GM12891 (cell line): ENCODE measurements around the gene LEFTY1. TPM values are rescaled to one million over a fixed set of nuclear protein-coding genes. Genes with fewer than 3 reads are reported as not detected.
"Not testable (repeated sequence)": the region's sequence is repeated elsewhere in the genome, so short reads cannot be mapped to it uniquely, and the experiment has no call there.

Experiments
- DNase-seq: peaks from one replicate; pipeline ENCODE4 v3.0.0; 2011; ENCODE audit warnings: low spot score; ENCODE audit not compliant: insufficient read length
- FAIRE-seq: peaks from 2 replicates; lab custom pipeline; 2011; peaks lifted over from hg19 to GRCh38; lab: Jason Lieb, UNC
- PAX5 ChIP-seq: IDR thresholded peaks from 2 replicates; pipeline ENCODE4 v1.6.1; 2011; ENCODE audit warnings: low read length, moderate library complexity, mild to moderate bottlenecking; ENCODE audit not compliant: insufficient read depth, severe bottlenecking
- POLR2A ChIP-seq: IDR thresholded peaks from 2 replicates; pipeline ENCODE4 v1.6.1; 2011; ENCODE audit warnings: low read depth, low read length, control low read depth
- POLR2AphosphoS5 ChIP-seq: IDR thresholded peaks from 2 replicates; pipeline ENCODE4 v1.6.1; 2011; ENCODE audit warnings: low read depth, low read length, control low read depth
- POU2F2 ChIP-seq: IDR thresholded peaks from 2 replicates; pipeline ENCODE4 v1.6.1; 2011; ENCODE audit warnings: low read depth, mild to moderate bottlenecking, control low read depth, low read length, moderate library complexity
- SPI1 ChIP-seq: IDR thresholded peaks from 2 replicates; pipeline ENCODE4 v1.6.1; 2011; ENCODE audit warnings: low read depth, low read length, control low read depth
- TAF1 ChIP-seq: IDR thresholded peaks from 2 replicates; pipeline ENCODE4 v1.6.1; 2011; ENCODE audit warnings: low read depth, low read length, control low read depth
- polyA plus RNA-seq: library from polyadenylated mRNA; unstranded; fragments of >200 nt; gene quantifications from one replicate; pipeline ENCODE4 v1.2.1, GENCODE V29; 2012; ENCODE audit warnings: low read depth, missing spikeins, inconsistent platforms; ENCODE audit not compliant: missing spikeins

LEFTY1 gene
- 0.06 TPM for polyA plus RNA-seq

DNA sequence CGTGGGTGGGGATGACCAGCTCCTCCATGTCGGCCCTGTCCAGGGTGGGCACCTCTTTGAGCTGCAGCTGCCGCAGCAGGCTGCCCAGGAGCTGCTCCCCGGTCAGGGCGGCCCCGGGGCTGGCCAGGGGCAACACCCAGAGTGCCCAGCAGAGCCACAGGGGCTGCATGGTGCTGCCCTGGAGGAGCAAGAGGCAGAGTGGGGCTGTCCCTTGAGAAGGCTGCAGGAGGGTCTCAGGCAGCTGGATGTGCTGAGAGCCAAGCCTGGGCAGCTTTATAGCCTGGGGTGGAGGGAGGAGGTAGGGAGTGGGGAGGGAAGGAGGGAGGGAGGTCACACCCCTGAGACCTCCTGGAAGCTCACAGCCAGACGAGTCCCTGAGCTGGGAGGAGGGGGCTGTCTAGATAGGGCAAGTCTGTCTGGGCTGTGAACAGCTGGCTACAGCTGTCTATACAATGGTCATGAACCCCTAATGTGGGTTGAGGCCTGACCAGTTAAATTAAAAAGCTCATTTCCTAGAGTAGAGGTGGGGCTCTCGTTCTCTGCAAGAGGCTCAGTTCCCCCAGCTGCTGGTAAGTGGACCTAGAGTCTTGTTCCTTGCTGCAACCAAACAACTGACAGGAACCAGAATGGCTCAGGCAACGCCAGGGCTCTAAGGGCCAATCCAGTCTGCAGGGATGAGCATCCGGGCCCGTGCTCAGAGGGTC lies at the start of gene LEFTY1:
TSS of gene LEFTY1 (minus strand) at position 249 of the 704 bp plus-strand sequence. CDS start at position 169, 80 bp downstream.
- no peak for FAIRE-seq
- no peak for DNase-seq
- TF ChIP-seq POLR2AphosphoS5, result no peak
- TF ChIP-seq SPI1, result no peak
- no peak for TF ChIP-seq POU2F2
- TF ChIP-seq PAX5, result no peak
- TF ChIP-seq TAF1, result no peak
- TF ChIP-seq POLR2A, result no peak

DNA sequence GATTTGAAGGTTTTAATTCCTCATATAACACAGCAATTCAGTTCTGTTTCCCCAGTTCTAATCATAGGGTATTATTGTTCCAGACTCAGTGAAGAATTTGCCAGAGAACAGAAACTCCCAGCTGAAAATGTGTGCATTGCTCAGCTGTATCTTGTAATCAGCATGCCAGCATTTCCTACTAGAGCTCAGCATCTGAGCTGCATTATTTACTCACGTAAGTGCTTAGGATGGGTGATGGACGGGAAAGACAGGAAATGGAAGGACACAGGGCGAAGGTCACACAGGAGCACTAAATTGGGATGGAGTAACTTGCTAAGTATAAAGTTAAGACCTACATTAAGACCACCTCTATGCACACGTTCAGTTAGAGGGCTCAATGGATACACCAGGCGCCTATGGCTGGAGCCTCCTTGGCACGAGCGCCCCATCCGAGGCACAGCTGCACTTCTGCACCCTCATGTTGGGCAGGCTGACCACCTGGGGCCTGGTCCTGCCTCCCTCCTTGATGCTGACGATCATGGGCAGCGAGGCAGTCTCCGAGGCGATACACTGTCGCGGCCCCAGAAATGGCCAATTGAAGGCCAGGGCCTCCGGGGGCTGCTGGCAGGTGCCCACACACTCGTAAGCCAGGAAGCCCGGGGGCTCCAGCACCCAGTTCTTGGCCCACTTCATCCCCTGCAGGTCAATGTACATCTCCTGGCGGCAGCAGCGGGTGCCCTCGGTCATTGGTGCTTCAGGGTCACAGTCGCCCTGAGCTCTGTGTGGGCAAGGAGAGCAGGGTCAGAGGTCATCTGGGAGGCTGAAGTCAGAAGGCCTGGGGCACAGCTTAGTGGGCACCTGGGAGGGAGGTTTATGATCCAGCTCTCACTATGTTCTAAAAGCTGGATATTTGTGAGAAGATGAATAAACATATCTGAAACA lies 48.4 kb upstream of the LEFTY1 start:
- TF ChIP-seq TAF1, result no peak
- no peak for TF ChIP-seq PAX5
- TF ChIP-seq SPI1, result no peak
- TF ChIP-seq POU2F2, result no peak
- TF ChIP-seq POLR2A, result no peak
- TF ChIP-seq POLR2AphosphoS5, result no peak
- DNase-seq, result no peak
- FAIRE-seq, result no peak

DNA sequence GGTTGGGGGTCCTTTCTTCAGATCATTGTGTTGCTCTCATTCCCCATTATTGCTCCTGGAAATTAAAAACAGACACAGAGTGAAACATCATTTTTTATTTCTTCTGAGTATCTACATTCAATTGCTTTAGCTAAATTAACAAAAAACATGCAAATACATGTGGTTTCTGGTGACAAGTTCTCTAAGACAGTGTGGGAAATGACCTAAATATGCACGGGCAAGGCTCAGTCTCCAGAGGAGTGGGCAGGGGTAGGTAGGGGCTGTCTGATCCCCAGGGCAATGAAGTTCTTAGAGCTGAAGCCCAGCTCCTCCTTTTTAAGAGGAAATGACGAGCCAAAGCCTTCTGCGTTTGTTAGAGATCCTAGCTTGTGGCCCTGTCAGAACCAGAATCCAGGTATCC lies 47.6 kb upstream of the LEFTY1 start:
- DNase-seq (no peak), FAIRE-seq (no peak)
- TF ChIP-seq SPI1 (no peak), POU2F2 (no peak), POLR2A (no peak), PAX5 (no peak), POLR2AphosphoS5 (no peak), TAF1 (no peak)

GRCh38 chr1:225936086-225936485 lies 47.1 kb upstream of the LEFTY1 start:
- not testable (repeated sequence) for DNase-seq, FAIRE-seq

- TF ChIP-seq POLR2AphosphoS5 (no peak), POLR2A (no peak), POU2F2 (no peak), SPI1 (no peak), TAF1 (no peak), PAX5 (no peak)
- FAIRE-seq (peak; percentile 64), DNase-seq (no peak)
Measured at GRCh38 chr1:225934711-225935110, 45.8 kb upstream of the LEFTY1 start.

- DNase-seq (no peak), FAIRE-seq (no peak)
- TF ChIP-seq POLR2AphosphoS5 (no peak), PAX5 (no peak), TAF1 (no peak), POU2F2 (no peak), SPI1 (no peak), POLR2A (no peak)
Measured at GRCh38 chr1:225933072-225933471, 44.1 kb upstream of the LEFTY1 start.

GRCh38 chr1:225931270-225932136 lies 42.6 kb upstream of the LEFTY1 start:
- no peak for FAIRE-seq
- DNase-seq, result no peak

GRCh38 chr1:225930566-225930965 lies 41.6 kb upstream of the LEFTY1 start:
- DNase-seq (no peak), FAIRE-seq (no peak)
- no peak for TF ChIP-seq POLR2A
- no peak for TF ChIP-seq PAX5
- no peak for TF ChIP-seq SPI1
- no peak for TF ChIP-seq POLR2AphosphoS5
- no peak for TF ChIP-seq POU2F2
- TF ChIP-seq TAF1, result no peak

More at GRCh38 chr1:225931270-225932136, 42.6 kb upstream of the LEFTY1 start:
- TF ChIP-seq TAF1, result no peak
- no peak for TF ChIP-seq POLR2A
- TF ChIP-seq PAX5, result no peak
- TF ChIP-seq SPI1, result no peak
- TF ChIP-seq POLR2AphosphoS5, result no peak
- no peak for TF ChIP-seq POU2F2

- not testable (repeated sequence) for FAIRE-seq, DNase-seq
Measured at GRCh38 chr1:225929462-225929861, 40.5 kb upstream of the LEFTY1 start.
